A549 (cell line): ENCODE results near the gene TRIM59.

ENCODE experiments used
- CHD4 ChIP-seq: fragments of 200-600 bp; sonication (generic); IDR thresholded peaks from 2 replicates; pipeline ENCODE4 v1.6.1; 2016; ENCODE audit warnings: antibody characterized with exemption, mild to moderate bottlenecking, borderline replicate concordance
- EP300 ChIP-seq, 2 experiments: fragments of >200 bp; sonication (Bioruptor Twin); formaldehyde crosslinking; IDR thresholded peaks; 2 replicates in 1 of 2; 3 replicates in 1 of 2; pipeline ENCODE4 v1.6.1; 2016 to 2017
- ESRRA ChIP-seq: fragments of 150-350 bp; IDR thresholded peaks from 2 replicates; pipeline ENCODE4 v1.6.1; 2014; ENCODE audit warnings: mild to moderate bottlenecking, low read length, borderline replicate concordance
- JUNB ChIP-seq: fragments of >200 bp; sonication (Bioruptor Twin); formaldehyde crosslinking; IDR thresholded peaks from 2 replicates; pipeline ENCODE4 v1.6.1; 2016
- MAZ ChIP-seq: fragments of 150-350 bp; IDR thresholded peaks from 2 replicates; pipeline ENCODE4 v1.6.1; 2014; ENCODE audit warnings: antibody characterized with exemption, low read depth, low read length, borderline replicate concordance
- POLR2A ChIP-seq: IDR thresholded peaks from 2 replicates; pipeline ENCODE4 v1.6.1; 2012; ENCODE audit warnings: mild to moderate bottlenecking, low read length
- SMC3 ChIP-seq: fragments of >200 bp; sonication (Bioruptor Twin); formaldehyde crosslinking; IDR thresholded peaks from 3 replicates; pipeline ENCODE4 v1.6.1; 2018; ENCODE audit warnings: inconsistent platforms
- TF ChIP-seq, protein P1 (sequence below): fragments of 250-450 bp; sonication (Bioruptor Pico); IDR thresholded peaks from 2 replicates; pipeline ENCODE4 v1.5.0; 2020; ENCODE audit warnings: low read depth, mild to moderate bottlenecking, moderate library complexity
- TF ChIP-seq, protein P2 (sequence below): fragments of >200 bp; sonication (Bioruptor Twin); formaldehyde crosslinking; IDR thresholded peaks from 3 replicates; pipeline ENCODE4 v1.5.1; 2016
- TF ChIP-seq, protein P3 (sequence below): IDR thresholded peaks from 2 replicates; pipeline ENCODE4 v1.6.1; 2012

- TF ChIP-seq ESRRA (no peak), JUNB (no peak), MAZ (no peak), POLR2A (no peak), SMC3 (no peak), EP300 (IDR thresholded peaks at IDR 0.05) (no peak), CHD4 (no peak)
- TF ChIP-seq, protein P1, sequence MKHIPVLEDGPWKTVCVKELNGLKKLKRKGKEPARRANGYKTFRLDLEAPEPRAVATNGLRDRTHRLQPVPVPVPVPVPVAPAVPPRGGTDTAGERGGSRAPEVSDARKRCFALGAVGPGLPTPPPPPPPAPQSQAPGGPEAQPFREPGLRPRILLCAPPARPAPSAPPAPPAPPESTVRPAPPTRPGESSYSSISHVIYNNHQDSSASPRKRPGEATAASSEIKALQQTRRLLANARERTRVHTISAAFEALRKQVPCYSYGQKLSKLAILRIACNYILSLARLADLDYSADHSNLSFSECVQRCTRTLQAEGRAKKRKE (CRISPR knock-in tag): no peak
- TF ChIP-seq, protein P2, sequence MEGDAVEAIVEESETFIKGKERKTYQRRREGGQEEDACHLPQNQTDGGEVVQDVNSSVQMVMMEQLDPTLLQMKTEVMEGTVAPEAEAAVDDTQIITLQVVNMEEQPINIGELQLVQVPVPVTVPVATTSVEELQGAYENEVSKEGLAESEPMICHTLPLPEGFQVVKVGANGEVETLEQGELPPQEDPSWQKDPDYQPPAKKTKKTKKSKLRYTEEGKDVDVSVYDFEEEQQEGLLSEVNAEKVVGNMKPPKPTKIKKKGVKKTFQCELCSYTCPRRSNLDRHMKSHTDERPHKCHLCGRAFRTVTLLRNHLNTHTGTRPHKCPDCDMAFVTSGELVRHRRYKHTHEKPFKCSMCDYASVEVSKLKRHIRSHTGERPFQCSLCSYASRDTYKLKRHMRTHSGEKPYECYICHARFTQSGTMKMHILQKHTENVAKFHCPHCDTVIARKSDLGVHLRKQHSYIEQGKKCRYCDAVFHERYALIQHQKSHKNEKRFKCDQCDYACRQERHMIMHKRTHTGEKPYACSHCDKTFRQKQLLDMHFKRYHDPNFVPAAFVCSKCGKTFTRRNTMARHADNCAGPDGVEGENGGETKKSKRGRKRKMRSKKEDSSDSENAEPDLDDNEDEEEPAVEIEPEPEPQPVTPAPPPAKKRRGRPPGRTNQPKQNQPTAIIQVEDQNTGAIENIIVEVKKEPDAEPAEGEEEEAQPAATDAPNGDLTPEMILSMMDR: no peak
- TF ChIP-seq, protein P3, sequence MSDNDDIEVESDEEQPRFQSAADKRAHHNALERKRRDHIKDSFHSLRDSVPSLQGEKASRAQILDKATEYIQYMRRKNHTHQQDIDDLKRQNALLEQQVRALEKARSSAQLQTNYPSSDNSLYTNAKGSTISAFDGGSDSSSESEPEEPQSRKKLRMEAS: no peak
Measured at GRCh38 chr3:160474416-160474838, 24.8 kb upstream of the TRIM59 start.
